Amygdala (tissue), 56 donors: Measurements from ENCODE around the gene FOXJ1.

ENCODE experiments used
- DNase-seq, 56 donors: peaks; one replicate each; lab custom pipeline; 2025; lab: John Stamatoyannopoulos, UW

FOXJ1 gene

GRCh38 chr17:76161619-76162266 is 20.7 kb upstream of the FOXJ1 start:
- no peak for DNase-seq

DNA sequence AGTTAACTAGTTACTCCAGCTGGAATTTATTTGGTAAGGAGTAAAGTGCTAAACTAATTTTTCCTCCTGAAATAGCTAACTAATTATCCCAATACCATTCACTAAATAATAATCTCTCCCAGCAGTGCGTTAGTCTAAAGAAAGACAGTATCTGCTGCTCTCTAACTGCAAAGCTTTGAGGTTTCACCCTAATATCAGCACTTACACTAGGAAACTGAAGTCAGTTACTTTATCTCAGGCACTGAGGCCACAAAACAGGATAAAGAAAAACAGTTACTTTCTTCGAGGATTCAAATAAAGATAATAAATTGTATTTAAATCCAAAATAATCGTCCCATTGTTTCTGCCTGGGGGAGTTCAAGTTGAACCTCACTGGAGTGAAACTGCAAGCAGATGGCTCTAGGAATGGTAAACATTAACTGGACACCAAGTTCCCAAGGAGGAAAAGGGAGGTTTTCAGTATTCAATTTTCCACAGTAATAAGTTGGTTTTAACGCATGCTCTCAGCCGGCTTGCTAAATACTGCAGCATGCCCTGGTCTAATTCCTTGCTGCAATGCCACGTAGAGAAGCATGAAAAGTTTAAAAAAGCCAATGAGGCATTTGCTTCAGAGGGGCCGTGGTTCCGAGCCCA is 20.0 kb upstream of the FOXJ1 start:
- no peak for DNase-seq

GRCh38 chr17:76159157-76159556 is 18.1 kb upstream of the FOXJ1 start:
- no peak for DNase-seq

DNA sequence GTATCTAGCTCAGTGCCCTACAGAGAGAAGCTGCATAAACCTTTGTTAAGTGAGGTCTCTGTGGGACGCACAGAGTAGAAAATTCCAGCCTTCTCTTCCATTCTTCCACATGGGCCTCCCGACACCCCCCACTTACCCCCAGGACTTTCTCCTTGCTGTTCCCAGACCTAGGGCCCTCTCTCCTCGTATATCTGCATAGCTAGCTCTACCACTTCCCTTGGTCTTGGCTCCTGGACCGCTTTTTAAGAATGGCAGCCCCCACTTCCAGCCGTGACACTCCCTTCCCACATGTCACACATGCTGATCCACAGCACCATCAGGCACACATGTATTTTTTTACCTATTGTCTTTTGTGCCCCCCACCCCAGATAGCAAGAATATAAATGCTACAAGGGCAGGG is 16.7 kb upstream of the FOXJ1 start:
- DNase-seq: no peak

GRCh38 chr17:76156662-76156991 is 15.6 kb upstream of the FOXJ1 start:
- DNase-seq: no peak

- DNase-seq: no peak
Measured at GRCh38 chr17:76155988-76156661, 15.1 kb upstream of the FOXJ1 start.

GRCh38 chr17:76154936-76155845 is 14.1 kb upstream of the FOXJ1 start:
- DNase-seq: no peak

DNA sequence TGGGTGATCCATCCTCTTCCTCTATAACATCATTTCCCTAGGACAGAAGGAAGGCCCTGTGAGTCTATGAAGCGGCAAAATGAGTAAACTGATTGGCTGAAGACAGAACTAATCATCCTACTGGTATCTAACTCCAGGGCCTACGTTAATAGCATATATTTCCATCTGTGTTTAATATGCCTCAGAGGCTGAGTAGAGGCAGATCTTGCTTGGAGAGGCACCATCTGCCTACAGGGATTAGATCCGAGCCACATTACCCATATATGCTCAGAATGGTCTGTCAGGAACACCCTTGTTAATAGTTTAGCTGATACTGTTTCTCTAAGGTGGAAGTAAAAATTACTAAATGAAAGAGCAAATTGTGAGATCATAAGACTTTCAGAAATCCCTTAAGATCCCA is 13.2 kb upstream of the FOXJ1 start:
- no peak for DNase-seq

GRCh38 chr17:76153640-76154039 is 12.6 kb upstream of the FOXJ1 start:
- no peak for DNase-seq

- no peak for DNase-seq
Measured at GRCh38 chr17:76153202-76153601, 12.2 kb upstream of the FOXJ1 start.

- peak in 14 of 56 donors; percentile 20 to 60 (median 33) for DNase-seq
Measured at GRCh38 chr17:76152591-76152990, 11.5 kb upstream of the FOXJ1 start.

DNA sequence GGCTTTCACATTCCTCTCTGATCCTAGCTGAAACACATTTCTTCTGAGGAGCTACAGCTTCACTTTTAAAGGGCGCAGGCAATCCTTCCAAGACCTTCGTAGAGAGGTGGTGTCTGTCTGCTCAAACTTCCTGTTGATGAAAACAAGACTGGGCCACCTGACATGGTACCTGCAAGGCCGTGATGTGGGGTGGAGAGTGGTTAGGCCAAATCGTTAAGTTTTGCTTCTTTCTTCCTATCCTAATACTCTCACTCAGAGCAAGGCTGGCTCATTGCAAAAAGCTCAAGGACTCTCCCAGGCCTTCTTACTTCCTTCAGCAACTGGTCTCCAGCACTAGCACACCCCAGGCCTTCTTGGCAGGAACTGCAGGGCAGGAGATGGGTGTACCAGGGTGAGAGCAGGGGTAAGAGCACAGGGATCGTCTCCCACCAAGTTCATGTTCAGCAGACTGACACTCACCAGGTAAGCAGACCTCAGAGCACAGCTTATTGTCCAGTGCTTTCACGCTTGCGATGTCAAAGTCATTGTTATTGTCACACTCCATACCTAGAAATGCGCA is 10.9 kb upstream of the FOXJ1 start:
- no peak for DNase-seq

- DNase-seq: no peak
Measured at GRCh38 chr17:76150712-76151622, 9.9 kb upstream of the FOXJ1 start.

- DNase-seq: no peak
Measured at GRCh38 chr17:76149214-76149613, 8.2 kb upstream of the FOXJ1 start.

DNA sequence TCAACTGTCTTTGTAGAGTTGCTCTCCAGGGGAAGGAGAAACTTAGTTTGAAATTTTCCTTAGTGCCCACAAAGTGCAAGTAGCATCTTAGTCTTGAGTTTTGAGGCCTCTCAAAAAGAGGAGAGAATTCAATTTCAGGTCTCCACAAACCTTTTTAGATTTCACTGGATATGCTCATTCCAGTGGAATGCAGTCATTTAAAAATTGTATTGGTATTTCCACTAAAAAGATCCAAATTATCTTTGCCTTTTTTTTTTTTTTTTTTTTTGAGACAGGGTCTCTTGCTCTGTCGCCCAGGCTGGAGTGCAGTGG is 6.9 kb upstream of the FOXJ1 start:
- no peak for DNase-seq

DNA sequence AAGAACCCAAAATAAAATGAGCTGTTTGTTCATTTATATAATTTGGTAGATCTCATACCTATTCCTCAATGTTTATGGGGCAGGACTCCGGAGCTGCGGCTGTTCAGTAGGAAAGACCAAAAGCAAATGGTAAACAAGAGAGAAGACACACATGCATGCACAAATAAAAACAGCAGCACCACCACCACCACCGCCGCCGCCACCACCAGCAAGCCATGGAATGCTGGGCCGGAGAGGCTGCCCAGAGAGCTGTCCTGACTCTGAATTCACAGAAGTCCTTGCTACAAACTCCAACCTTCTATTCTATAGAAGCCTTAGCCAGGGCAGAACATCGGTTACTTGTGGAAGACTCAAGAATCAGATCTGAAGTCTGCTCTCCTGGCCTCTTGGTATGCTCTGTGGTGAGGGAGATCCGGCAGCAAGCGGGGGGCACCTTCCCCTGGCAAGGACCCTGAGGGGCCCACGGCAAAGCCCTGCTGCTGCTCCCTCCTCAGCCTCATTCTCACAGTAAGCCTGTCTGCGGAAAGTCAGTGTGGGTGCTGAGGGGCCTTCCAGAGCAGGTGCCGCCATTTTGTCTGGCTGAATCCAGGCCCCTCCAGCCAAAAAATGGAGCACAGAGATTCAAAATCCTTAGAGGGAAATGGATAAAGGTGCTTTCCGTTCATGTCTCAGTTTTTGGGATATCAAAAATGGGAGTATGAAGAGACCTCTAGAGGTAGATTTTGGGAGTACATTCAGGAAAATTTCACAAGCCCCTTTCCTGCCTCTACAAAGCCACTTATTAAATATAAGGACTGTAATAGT is 6.4 kb upstream of the FOXJ1 start:
- DNase-seq: no peak

DNA sequence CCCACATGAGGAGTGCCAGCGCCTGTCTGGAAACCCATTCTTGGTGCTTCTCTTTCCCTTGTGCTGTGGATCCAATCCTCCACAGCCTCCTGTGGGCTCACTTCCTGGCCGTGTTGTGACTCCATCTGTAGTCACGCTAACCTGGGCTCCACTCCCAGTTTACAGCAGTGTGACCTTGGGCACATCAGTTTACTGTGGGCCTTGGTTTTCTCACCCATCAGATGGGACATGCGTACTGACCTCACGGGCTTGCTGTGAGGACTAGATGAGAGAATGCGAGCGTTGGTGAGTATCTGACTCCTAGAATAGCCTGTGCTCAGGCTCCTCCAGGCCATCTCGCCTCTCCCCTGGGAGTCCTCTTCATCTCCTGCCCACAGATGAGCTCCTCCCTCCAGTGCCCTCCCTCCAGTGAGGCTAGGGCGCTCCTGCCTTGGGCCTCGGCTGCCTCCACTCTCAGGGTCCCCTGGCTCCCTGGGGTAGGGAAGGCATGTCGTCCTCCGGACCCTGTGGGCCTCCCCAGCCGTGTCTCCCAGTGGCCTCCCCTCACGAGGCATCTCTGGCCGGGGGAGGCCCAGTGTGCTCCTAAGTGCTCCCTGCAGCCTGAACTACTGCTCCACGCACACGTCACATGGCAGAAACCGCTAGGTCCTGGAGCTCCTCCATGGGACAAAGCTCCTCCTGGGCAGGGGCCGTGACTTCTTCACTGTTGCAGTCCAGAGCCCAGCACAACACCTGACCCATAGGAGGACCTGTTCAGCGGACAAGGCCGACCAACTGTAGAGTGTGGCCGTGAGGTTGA is 5.2 kb upstream of the FOXJ1 start:
- DNase-seq: no peak
